A549 (cell line): ENCODE results near the gene MMP15. TPM values are rescaled to one million over a fixed set of nuclear protein-coding genes. Genes with fewer than 3 reads are reported as not detected.

Experiments used
- ATAC-seq, 2 experiments: fragments of 200-7000 bp in 1 of 2; fragments of >200 bp in 1 of 2; cut with Nextera tagmentation in 1 of 2; cut with Tn5 transposase in 1 of 2; 3 replicates each; pipeline versions ENCODE4 v1.8.0 to v1.9.1; 2018 to 2020; ENCODE audit warnings: mild to moderate bottlenecking in 1 of 2, moderate library complexity in 1 of 2
- CTCF ChIA-PET: fragments of 300-600 bp; sonication (Branson Sonifier 250); formaldehyde crosslinking; extraction: SDS; loops from one replicate; lab custom pipeline; 2021; ENCODE audit warnings: antibody characterized with exemption, inconsistent platforms; lab: Yijun Ruan, JAX
- POLR2A ChIA-PET: fragments of 350-600 bp; formaldehyde crosslinking; extraction: SDS; loops from one replicate; lab custom pipeline; 2021; ENCODE audit warnings: antibody characterized with exemption, inconsistent platforms; lab: Yijun Ruan, JAX
- DNase-seq, 2 experiments: peaks; one replicate each; pipeline versions ENCODE4 v3.0.0 to v3.0.0-alpha.2; 2011 to 2016; ENCODE audit warnings: low read depth in 1 of 2, low spot score in 1 of 2
- FAIRE-seq: peaks from 2 replicates; lab custom pipeline; 2011; peaks lifted over from hg19 to GRCh38; lab: Jason Lieb, UNC
- H3K27ac ChIP-seq, 2 experiments: fragments of >200 bp; sonication (Bioruptor Twin); formaldehyde crosslinking; 3 replicates each; pipeline ENCODE4 v1.5.1; 2016 to 2017
- H3K4me1 ChIP-seq: fragments of >200 bp; sonication (Bioruptor Twin); formaldehyde crosslinking; 3 replicates; pipeline ENCODE4 v1.6.1; 2016
- H3K4me2 ChIP-seq: fragments of >200 bp; sonication (Bioruptor Twin); formaldehyde crosslinking; 3 replicates; pipeline ENCODE4 v1.6.1; 2016
- H3K4me3 ChIP-seq: fragments of >200 bp; sonication (Bioruptor Twin); formaldehyde crosslinking; 3 replicates; pipeline ENCODE4 v1.5.1; 2016
- H3K9me3 ChIP-seq: fragments of >200 bp; sonication (Bioruptor Twin); formaldehyde crosslinking; 3 replicates; pipeline ENCODE4 v1.6.1; 2016
- CBX2 ChIP-seq: fragments of 200-600 bp; sonication (generic); IDR thresholded peaks from 2 replicates; pipeline ENCODE4 v1.6.1; 2016; ENCODE audit warnings: low read depth, mild to moderate bottlenecking, borderline replicate concordance
- CHD4 ChIP-seq: fragments of 200-600 bp; sonication (generic); IDR thresholded peaks from 2 replicates; pipeline ENCODE4 v1.6.1; 2016; ENCODE audit warnings: antibody characterized with exemption, mild to moderate bottlenecking, borderline replicate concordance
- CTCF ChIP-seq: fragments of >200 bp; sonication (Bioruptor Twin); formaldehyde crosslinking; IDR thresholded peaks from 3 replicates; pipeline ENCODE4 v1.5.1; 2016
- EP300 ChIP-seq, 2 experiments: fragments of >200 bp; sonication (Bioruptor Twin); formaldehyde crosslinking; IDR thresholded peaks; 2 replicates in 1 of 2; 3 replicates in 1 of 2; pipeline ENCODE4 v1.6.1; 2016 to 2017
- HES2 ChIP-seq: fragments of >200 bp; sonication (Bioruptor Twin); formaldehyde crosslinking; IDR thresholded peaks from 2 replicates; pipeline ENCODE4 v1.6.1; 2016
- HOXB5 ChIP-seq: fragments of 250-450 bp; sonication (Bioruptor Pico); IDR thresholded peaks from 2 replicates; pipeline ENCODE4 v1.5.0; 2020; ENCODE audit warnings: mild to moderate bottlenecking, moderate library complexity
- JUNB ChIP-seq: fragments of >200 bp; sonication (Bioruptor Twin); formaldehyde crosslinking; IDR thresholded peaks from 2 replicates; pipeline ENCODE4 v1.6.1; 2016
- KDM1A ChIP-seq: fragments of 200-600 bp; sonication (generic); IDR thresholded peaks from 2 replicates; pipeline ENCODE4 v1.6.1; 2016; ENCODE audit warnings: low read depth, mild to moderate bottlenecking
- KDM5A ChIP-seq: fragments of 200-600 bp; sonication (generic); IDR thresholded peaks from 2 replicates; pipeline ENCODE4 v1.6.1; 2016; ENCODE audit warnings: antibody characterized with exemption, mild to moderate bottlenecking
- MAFK ChIP-seq: fragments of 450-650 bp; IDR thresholded peaks from 2 replicates; pipeline ENCODE4 v1.6.1; 2014; ENCODE audit not compliant: partially characterized antibody
- MAZ ChIP-seq: fragments of 150-350 bp; IDR thresholded peaks from 2 replicates; pipeline ENCODE4 v1.6.1; 2014; ENCODE audit warnings: antibody characterized with exemption, low read depth, low read length, borderline replicate concordance
- MYC ChIP-seq: IDR thresholded peaks from 2 replicates; pipeline ENCODE4 v1.6.1; 2012; ENCODE audit warnings: mild to moderate bottlenecking, inconsistent platforms, low read length, improper control_type of control experiment, borderline replicate concordance
- RARB ChIP-seq: fragments of 250-450 bp; sonication (Bioruptor Pico); IDR thresholded peaks from 2 replicates; pipeline ENCODE4 v1.8.0; 2021; ENCODE audit warnings: mild to moderate bottlenecking, moderate library complexity
- RNF2 ChIP-seq: fragments of 200-600 bp; sonication (generic); IDR thresholded peaks from 2 replicates; pipeline ENCODE4 v1.6.1; 2016; ENCODE audit warnings: low read depth, mild to moderate bottlenecking, antibody characterized with exemption, moderate library complexity, borderline replicate concordance
- SMC3 ChIP-seq: fragments of >200 bp; sonication (Bioruptor Twin); formaldehyde crosslinking; IDR thresholded peaks from 3 replicates; pipeline ENCODE4 v1.6.1; 2018; ENCODE audit warnings: inconsistent platforms
- SREBF2 ChIP-seq: fragments of 450-650 bp; IDR thresholded peaks from 2 replicates; pipeline ENCODE4 v1.6.1; 2014; ENCODE audit warnings: mild to moderate bottlenecking, moderate library complexity
- ZFP36 ChIP-seq: fragments of 450-650 bp; IDR thresholded peaks from 2 replicates; pipeline ENCODE4 v1.6.1; 2014; ENCODE audit warnings: borderline replicate concordance; ENCODE audit not compliant: partially characterized antibody
- WGBS: methylation state at CpG from one replicate; pipeline ENCODE4 v1.1.6; 2017; ENCODE audit errors: missing lambda C conversion rate; 5-methylcytosine and 5-hydroxymethylcytosine counted together
- polyA plus RNA-seq, 4 experiments: library from polyadenylated mRNA; depleted of rRNA in 3 of 4; stranded (reverse); fragments of >200 nt; fragmentation: RNase III in 1 of 4; extraction: RNeasy Plus Mini Kit Qiagen cat#74134 plus additional on column Dnase treatment in 1 of 4; gene quantifications; 2 replicates in 3 of 4; 3 replicates in 1 of 4; pipeline ENCODE4 v1.2.3, GENCODE V29; 2011 to 2017
- TF ChIP-seq, protein P1 (sequence below): fragments of 450-650 bp; IDR thresholded peaks from 2 replicates; pipeline ENCODE4 v1.6.1; 2014; ENCODE audit warnings: antibody characterized with exemption

Gene MMP15
- polyA plus RNA-seq, 2 of the 4 experiments (the other 2 are of a cell fraction) = 4.3 to 11.2 TPM

DNA sequence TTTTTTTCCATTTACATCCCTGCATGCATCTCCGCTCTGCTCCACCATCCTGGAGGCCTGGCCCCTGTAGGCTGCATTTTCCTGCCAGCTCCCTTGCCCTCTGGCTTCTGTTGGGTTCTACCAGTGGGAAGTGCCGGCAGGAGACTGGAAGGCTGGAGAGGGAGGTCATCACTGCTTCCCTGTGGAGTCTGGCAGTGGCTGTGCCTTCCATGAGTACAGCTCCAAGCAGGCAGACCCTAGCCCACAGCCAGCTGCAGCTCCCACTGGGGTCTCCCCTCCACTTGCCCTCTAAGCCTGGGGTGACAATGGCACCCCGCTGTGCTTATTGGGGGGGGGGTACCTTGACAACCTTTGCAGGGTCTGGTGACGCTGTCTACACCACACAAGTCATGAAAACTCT lies 37.3 kb downstream of the MMP15 start:
- FAIRE-seq (no peak), DNase-seq (no peak)
- Histone ChIP-seq H3K4me1 (no peaks in the 10 kb centered on the region), H3K4me2 (no peak overlapping the region)
- TF ChIP-seq HES2 (no peak), KDM1A (no peak), MAZ (no peak), SREBF2 (no peak), CTCF (no peak), CHD4 (no peak), CBX2 (no peak), SMC3 (no peak), RNF2 (no peak), HOXB5 (no peak), EP300 (IDR thresholded peaks at IDR 0.05) (no peak), JUNB (no peak), MAFK (no peak), KDM5A (no peak), ZFP36 (no peak)
- TF ChIP-seq, protein P1, sequence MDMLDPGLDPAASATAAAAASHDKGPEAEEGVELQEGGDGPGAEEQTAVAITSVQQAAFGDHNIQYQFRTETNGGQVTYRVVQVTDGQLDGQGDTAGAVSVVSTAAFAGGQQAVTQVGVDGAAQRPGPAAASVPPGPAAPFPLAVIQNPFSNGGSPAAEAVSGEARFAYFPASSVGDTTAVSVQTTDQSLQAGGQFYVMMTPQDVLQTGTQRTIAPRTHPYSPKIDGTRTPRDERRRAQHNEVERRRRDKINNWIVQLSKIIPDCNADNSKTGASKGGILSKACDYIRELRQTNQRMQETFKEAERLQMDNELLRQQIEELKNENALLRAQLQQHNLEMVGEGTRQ = no peak
- TF ChIP-seq, all 56 proteins: peak for 0
- ChIA-PET POLR2A (no interaction called here), CTCF (interaction anchor here (0.7 to 3.7 kb wide), 4 partner anchors 9 to 35 kb away, joined by 4 to 16 read pairs (median 4); no protein-coding TSS in a partner anchor)
- no peak overlapping the region for H3K27ac ChIP-seq
- no peak overlapping the region for H3K4me3 ChIP-seq
- 78% methylated on average over 4 of the region's 4 CpGs for WGBS
- peak in 1 of 2 experiments; percentile 50; a peak in 3 of 6 replicates for ATAC-seq
- no peaks in the 10 kb centered on the region for H3K9me3 ChIP-seq

DNA sequence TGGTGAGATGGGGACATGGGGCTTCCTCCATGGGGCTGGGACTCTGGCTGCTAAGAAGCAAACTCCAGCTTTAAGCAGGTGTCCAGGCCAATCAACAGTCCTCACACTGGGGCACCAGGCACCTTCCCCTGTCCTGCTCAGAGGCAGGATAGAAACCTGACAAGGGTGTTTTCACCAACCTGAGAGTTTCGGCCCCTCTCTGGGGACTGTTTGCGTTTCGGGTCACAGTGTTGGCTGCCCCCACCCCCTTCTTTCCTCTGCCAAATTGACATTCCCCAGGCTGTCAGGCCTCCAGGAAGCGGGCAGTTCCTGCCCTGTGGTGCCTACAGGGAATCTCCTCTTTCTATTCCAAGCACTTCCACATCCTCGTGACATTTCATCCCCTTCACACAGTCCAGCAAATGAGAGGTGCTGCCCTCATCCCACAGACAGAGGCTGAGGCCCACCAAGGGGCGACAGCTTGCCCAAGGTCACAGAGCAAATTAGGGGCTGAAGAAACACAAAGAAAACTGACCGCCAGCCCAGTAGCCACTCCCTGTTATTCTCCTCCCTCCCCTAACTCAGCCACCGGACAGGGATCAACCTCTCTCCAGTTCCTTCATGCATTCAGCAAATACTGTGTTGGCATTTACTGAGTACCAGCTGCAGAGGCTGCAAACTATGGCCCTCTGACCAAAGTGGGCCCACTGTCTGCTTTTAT lies 38.0 kb downstream of the MMP15 start:
- H3K4me2 ChIP-seq = no peak overlapping the region
- ChIA-PET CTCF (interaction anchor here (0.9 to 3.7 kb wide), 4 partner anchors 10 to 36 kb away, joined by 4 to 16 read pairs (median 4); no protein-coding TSS in a partner anchor), POLR2A (no interaction called here)
- DNase-seq = no peak
- WGBS = 73% methylated on average over 8 of the region's 8 CpGs
- no peak overlapping the region for H3K27ac ChIP-seq
- no peak overlapping the region for H3K4me3 ChIP-seq
- no peaks in the 10 kb centered on the region for H3K9me3 ChIP-seq
- H3K4me1 ChIP-seq = no peaks in the 10 kb centered on the region
- TF ChIP-seq RARB (no peak), CTCF (no peak), EP300 (IDR thresholded peaks at IDR 0.05) (no peak), HES2 (no peak), MYC (no peak)
- no peak for FAIRE-seq
- peak; percentile 47 to 56; a peak in 3 of 6 replicates for ATAC-seq
